Measurements from ENCODE around the gene LHX3. TPM values are rescaled to one million over a fixed set of nuclear protein-coding genes. Genes with fewer than 3 reads are reported as not detected.

The LHX3 gene
- total RNA-seq, 2 experiments from 2014 or later = not detected

GRCh38 chr9:136198605-136199083, 6.3 kb downstream of the LHX3 start:
- ChIA-PET POLR2A (no interaction called here), CTCF (no interaction called here)

DNA sequence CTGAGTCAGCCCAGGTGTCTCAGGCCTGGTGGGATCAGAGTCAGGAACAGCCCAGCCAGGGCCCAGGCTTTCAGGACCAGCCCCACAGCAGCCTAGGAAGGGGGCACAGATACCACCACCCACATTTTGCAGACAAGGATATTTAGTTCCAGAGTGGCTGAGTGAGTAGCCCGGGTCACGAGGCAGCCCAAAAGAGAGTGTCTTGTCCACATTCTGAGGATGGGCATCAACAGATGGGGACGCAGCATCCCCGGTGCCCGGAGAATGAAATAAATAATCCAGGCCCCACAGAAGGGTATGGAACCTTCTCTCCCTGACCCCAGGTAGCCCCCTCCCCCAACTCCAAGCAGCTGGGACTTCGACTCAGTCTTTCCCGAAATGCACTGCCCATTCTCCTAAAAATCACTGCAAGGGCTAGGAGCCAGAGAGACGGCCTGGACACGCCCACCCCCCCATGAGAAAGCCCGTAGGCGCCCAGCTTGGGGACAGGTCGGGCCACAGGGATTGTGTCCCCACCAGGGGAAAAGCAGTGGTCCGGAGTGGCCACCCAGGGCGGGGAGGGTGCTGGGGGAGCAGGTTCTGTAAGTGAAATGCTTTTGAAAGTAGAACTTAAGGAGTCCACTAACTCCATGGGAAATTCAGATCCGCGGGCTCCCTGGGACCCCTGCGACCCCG, 6.9 kb downstream of the LHX3 start:
- ChIA-PET POLR2A (no interaction called here), CTCF (no interaction called here)

- CTCF ChIA-PET = no interaction called here
- POLR2A ChIA-PET = no interaction called here
Observed at GRCh38 chr9:136197084-136197875, 7.6 kb downstream of the LHX3 start.

DNA sequence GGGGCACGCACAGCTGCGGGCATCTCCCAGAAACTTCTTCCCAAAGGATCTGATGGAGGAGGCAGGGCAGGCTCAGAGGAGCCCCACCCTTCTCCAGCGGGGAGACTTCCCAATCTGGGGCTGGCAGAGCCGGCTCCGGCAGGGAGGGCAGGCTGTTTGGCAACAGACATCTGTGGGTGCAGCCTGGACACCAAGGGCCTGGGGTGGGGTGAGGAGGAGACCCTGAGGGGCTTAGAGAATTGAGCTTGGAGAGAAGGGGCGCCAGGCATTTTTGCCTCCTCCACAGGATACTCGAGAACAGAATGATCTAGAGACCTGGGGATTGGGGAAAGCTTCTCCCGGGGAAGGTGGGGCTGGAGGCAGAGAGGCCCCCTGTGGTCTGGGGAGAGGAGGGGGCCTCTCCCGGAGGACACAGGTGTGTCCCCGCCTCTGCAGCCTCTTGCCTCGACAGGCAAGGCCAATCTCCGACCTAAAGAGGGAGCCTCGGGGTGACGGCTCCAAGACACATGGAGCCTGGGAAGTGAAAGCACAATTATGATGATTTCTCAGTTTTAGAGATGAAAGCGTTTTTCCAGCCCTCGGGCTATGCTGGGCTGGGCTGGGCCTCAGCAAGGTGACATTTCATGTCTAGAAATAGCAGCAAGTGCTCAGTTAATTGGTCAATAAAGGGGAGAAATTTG, 8.4 kb downstream of the LHX3 start:
- ChIA-PET POLR2A (no interaction called here), CTCF (no interaction called here)

- CTCF ChIA-PET = no interaction called here
- POLR2A ChIA-PET = no interaction called here
Observed at GRCh38 chr9:136194540-136194939, 10.4 kb downstream of the LHX3 start.

GRCh38 chr9:136193891-136194279, 11.0 kb downstream of the LHX3 start:
- CTCF ChIA-PET = no interaction called here
- POLR2A ChIA-PET = no interaction called here

DNA sequence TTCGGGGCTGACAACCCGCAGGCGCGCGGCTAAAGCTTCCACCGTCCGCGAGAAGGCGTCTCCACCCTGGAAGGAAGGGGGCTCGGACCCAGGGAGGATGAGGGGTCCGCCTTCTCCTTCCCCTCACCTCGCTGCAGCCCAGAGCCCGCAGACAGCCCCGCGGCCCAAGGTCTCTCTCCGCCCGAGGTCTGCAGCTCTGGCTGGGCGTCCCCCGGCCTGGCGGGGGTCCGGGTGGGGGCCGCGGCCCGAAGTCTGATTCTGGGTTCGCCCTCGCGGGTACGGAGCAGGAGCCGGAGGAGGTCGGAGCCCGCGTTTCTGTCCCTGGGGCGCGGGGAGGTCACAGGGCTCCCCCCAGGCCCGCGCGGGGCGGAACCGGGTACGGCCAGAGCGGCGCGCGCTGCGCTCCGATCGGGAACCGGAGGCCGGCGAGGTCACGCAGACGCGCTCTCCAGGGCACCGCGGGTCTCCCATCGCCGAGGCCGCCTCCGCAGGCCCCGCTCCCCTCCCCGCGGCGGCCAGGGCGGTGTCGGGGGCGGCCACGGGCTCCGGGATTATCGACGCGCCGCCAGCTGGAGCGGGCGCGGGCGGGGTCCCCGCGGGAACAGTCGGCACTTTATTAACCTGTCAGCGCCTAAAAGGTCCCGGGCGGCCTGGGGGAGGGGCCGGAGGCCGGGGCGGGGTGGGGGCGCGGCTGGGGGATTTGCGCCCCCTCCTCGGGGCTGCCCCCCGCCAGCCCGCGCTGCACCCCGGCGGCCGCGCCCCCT, 11.6 kb downstream of the LHX3 start:
- ChIA-PET CTCF (no interaction called here), POLR2A (no interaction called here)

DNA sequence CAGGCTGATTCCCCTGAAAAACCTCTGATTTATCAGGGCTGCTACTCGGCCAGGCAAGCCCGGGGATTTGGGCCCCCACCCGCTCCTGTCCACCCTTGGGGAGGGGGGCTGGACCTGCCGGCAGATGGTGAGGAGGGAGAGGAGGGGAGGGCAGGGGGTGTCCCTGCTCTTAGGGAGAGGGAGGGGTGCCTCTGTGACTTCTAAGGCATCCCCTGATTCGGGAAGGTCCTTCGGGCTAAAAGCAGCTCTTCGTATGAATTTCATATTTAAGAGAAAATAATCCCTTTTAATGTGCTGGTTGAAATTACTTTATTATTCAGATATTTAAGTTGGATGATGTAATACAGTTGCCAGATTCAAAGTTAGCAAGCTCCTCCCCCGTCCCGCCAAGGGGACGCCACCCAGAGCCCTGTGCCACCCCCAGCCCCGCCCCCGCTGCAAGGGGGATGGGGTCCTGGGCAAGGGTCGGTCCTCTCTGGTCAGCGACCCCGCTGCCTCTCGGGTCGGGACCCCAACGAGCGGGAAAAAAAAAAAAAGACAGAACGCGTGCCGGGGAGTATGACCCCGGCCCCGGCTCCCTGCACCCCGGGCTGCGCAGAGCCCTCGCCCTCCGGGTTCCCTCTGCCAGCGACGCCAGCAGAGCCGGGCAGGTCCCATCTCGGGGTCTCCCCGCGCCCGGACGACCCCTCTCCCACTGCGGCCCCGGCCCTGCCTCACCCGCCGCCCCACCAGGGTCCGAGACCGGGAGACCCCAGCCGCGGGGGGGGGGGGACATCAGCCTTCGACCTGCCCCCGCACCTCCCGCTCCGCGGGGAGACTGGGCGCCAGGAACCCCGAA, 12.4 kb downstream of the LHX3 start:
- POLR2A ChIA-PET = no interaction called here

DNA sequence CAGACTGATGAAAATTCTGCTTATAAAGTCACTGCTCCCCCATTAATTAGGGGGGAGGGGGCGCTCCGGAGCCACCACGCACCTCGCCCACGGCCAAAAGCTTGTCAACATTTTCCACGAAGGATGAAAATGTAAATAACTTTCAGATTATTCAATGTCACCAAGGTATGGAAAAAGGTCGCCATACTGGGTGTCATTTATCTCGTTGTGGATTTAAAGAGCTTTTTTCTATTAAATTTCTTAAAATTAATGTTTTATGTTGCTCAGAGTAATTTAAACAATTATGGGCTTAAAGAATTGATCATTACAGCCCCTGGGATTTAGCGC, 13.0 kb downstream of the LHX3 start:
- ChIA-PET POLR2A (no interaction called here), CTCF (no interaction called here)

More for the DNA sequence above, 12.4 kb downstream of the LHX3 start:
- CTCF ChIA-PET = no interaction called here

- ChIA-PET CTCF (no interaction called here), POLR2A (no interaction called here)
Observed at GRCh38 chr9:136191099-136191959, 13.6 kb downstream of the LHX3 start.

- POLR2A ChIA-PET = no interaction called here
- CTCF ChIA-PET = no interaction called here
Observed at GRCh38 chr9:136190656-136191055, 14.3 kb downstream of the LHX3 start.

- ChIA-PET POLR2A (no interaction called here), CTCF (no interaction called here)
Observed at GRCh38 chr9:136190237-136190601, 14.7 kb downstream of the LHX3 start.

DNA sequence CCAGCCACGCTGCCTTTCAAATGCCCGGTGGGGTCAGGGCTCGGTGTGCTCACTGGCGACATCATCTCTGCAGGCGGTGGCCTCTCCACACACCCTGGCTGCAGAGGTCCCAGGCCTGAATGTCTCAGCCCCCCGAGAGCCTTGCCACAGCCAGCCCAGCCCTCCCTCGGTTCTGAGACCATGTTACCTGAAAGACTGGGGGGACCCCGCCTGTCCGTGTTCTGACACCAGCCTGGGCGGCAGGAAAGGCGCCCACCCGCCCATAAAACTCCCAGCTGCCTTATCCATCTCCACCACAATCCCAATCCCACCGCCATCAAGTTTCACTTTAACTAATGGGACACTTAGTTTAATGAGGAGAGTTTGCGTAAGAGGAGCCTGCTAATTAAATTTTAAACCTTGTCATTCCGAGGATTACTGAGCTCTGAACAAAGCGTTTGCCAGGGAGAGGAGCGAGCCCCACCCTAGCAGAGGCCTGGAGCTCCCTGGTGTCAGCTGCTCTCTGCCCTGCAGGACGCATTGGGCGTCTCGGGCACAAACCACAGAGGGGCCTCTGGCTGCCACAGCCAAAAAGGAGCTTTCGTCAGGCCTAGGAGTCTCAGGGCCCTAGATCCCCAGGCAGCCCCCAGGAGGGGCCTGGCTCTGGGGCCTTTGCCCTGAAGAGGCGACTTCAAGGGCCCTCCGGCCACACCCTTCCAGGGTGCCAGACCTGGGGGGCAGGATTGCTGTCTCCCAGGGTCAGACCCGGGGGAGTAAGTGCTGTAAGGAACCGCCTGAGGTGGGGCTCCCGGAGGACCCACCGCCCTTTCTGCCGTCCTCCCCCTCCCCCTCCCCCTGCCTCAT, 15.3 kb downstream of the LHX3 start:
- ChIA-PET POLR2A (no interaction called here), CTCF (no interaction called here)

DNA sequence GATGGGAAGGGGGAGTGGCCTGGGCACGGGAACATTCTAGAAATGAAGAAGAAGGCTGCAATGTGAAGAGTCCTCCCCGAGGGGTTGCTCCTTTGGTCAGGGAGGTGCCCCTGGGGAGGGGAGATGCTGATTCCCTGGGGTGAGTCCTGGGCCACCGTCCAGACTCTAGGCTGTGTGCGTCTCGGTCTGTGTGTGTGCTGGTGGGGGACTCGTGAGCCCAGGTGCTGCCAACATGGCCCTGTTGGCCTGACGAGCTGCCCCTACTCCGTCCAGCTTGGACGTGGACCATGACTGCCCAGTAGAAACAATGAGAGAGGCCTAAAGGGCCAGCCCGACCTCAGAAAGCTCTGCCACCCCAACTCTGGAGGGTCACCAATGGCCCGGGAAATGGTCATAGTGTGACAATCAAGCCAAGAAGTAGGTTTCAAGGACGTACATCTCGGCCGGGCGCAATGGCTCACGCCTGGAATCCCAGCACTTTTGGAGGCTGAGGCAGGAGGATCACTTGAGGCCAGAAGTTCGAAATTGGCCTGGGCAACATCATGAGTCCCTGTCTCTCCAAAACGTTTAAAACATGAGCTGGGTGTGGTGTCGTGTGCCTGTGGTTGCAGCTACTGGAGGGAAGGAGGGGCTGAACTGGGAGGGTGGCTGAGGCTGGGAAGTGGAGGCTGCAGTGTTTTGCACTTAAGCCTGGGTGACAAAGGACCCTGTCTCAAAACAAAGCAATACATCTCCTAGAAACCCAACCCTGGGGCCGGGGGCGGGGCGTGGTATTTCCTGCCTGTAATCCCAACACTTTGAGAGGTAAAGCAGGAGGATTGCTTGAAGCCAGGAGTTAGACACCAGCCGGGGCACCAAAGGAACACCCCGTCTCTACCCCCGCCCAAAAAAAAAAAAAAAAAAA, 17.0 kb downstream of the LHX3 start:
- POLR2A ChIA-PET = interaction anchor here (0.7 kb wide), 1 partner anchor 15 kb away, joined by 10 read pairs; no protein-coding TSS in a partner anchor
- CTCF ChIA-PET = interaction anchor here (0.6 kb wide), 1 partner anchor 37 kb away, joined by 3 read pairs; no protein-coding TSS in a partner anchor

DNA sequence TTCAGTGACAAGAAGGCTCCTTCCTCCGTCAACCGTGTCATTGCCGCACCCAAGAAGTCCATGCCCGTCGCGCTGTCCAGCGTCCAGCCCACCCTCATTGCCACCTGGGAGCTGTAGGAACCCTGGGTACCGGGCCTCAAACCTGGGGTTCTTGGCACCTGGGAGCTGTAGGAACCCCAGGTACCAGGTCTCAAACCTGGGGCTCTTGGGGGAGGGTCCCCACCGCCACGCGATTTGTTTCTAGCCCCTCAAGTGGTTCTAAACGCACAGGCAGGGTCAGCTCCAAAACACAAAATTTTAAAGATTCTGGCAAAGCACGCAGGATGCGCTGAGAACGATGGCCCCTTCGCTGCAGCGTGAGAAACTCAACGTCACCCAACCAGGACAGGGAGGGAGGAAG, 17.7 kb downstream of the LHX3 start:
- ChIA-PET POLR2A (no interaction called here), CTCF (no interaction called here)

- POLR2A ChIA-PET = no interaction called here
- CTCF ChIA-PET = interaction anchor here (1.0 kb wide), 1 partner anchor 40 kb away, joined by 3 read pairs; no protein-coding TSS in a partner anchor
Observed at GRCh38 chr9:136186386-136186785, 18.5 kb downstream of the LHX3 start.

Data from activated CD8-positive, alpha-beta memory T cell treated with anti-CD3 and anti-CD28 coated beads for 36 hours (primary cell).